ENCODE data around the gene SCYGR1.

The SCYGR1 gene

DNA sequence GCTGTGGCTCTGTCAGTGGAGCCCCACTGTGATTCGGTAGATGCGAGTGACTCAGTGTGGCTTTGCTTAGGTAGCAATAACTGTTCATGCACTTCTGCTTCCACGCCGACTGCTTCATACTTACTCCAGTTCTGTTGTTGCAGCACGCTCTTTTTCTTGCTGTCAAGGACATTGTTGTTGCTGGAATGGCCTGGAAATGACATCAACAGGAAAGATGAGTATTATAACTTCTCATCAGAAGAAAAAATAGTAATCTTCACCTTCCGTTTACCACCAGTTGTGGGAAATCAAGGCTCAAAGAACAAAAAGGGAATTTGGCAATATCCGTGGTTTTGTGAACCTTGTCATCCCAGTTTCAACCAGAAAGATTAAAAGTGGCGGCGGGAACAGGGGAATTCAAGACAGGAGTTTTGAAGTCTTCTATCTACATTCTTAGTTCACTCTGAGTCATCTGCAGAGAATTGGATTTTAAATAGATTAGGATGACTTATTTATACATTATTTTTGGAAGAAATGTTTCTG is 16.9 kb downstream of the SCYGR1 start:
- no peaks in the 10 kb centered on the region for H3F3A ChIP-seq (ENCODE audit: low read depth)
- H3K9me3 ChIP-seq (ENCODE audit: insufficient read depth, low read depth, low read length), result no peaks in the 10 kb centered on the region
- TF ChIP-seq, protein P1, sequence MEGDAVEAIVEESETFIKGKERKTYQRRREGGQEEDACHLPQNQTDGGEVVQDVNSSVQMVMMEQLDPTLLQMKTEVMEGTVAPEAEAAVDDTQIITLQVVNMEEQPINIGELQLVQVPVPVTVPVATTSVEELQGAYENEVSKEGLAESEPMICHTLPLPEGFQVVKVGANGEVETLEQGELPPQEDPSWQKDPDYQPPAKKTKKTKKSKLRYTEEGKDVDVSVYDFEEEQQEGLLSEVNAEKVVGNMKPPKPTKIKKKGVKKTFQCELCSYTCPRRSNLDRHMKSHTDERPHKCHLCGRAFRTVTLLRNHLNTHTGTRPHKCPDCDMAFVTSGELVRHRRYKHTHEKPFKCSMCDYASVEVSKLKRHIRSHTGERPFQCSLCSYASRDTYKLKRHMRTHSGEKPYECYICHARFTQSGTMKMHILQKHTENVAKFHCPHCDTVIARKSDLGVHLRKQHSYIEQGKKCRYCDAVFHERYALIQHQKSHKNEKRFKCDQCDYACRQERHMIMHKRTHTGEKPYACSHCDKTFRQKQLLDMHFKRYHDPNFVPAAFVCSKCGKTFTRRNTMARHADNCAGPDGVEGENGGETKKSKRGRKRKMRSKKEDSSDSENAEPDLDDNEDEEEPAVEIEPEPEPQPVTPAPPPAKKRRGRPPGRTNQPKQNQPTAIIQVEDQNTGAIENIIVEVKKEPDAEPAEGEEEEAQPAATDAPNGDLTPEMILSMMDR (conservative IDR thresholded peaks at IDR 0.05; ENCODE audit: low read length), result no peak
- no peak for TF ChIP-seq EZH2phosphoT487 (IDR thresholded peaks at IDR 0.05; ENCODE audit: borderline replicate concordance)
- H3K4me3 ChIP-seq (ENCODE audit: low read length, poor library complexity, severe bottlenecking), result no peak overlapping the region
- H3K9ac ChIP-seq (ENCODE audit: low read depth, low read length, poor library complexity, severe bottlenecking), result no peak overlapping the region
- H2AFZ ChIP-seq (ENCODE audit: low read length), result no peak overlapping the region
- H3K9me2 ChIP-seq (replicated peaks; ENCODE audit: low read depth, low read length), result no peaks in the 10 kb centered on the region
- H3K4me2 ChIP-seq (ENCODE audit: low read depth, low read length, poor library complexity, severe bottlenecking), result no peak overlapping the region
- H3K36me3 ChIP-seq (ENCODE audit: insufficient read depth, low read length), result no peaks in the 10 kb centered on the region
- no peaks in the 10 kb centered on the region for H4K20me1 ChIP-seq (ENCODE audit: insufficient read depth, low read length, poor library complexity, severe bottlenecking)
- no peaks in the 10 kb centered on the region for H3K27me3 ChIP-seq (ENCODE audit: insufficient read depth, low read length, poor library complexity, severe bottlenecking)
- no peaks in the 10 kb centered on the region for H3K79me2 ChIP-seq (ENCODE audit: insufficient read depth, low read length)
- peaks cover 22% of the 10 kb centered on the region for H3K4me1 ChIP-seq (ENCODE audit: insufficient read depth, low read length, poor library complexity, severe bottlenecking)

- H3F3A ChIP-seq (ENCODE audit: low read depth), result no peaks in the 10 kb centered on the region
- no peaks in the 10 kb centered on the region for H3K9me2 ChIP-seq (replicated peaks; ENCODE audit: low read depth, low read length)
- TF ChIP-seq, protein P1 (conservative IDR thresholded peaks at IDR 0.05; ENCODE audit: low read length), result no peak
- no peak for TF ChIP-seq EZH2phosphoT487 (IDR thresholded peaks at IDR 0.05; ENCODE audit: borderline replicate concordance)
- H3K4me3 ChIP-seq (ENCODE audit: low read length, poor library complexity, severe bottlenecking), result no peak overlapping the region
- H4K20me1 ChIP-seq (ENCODE audit: insufficient read depth, low read length, poor library complexity, severe bottlenecking), result no peaks in the 10 kb centered on the region
- no peak overlapping the region for H3K4me2 ChIP-seq (ENCODE audit: low read depth, low read length, poor library complexity, severe bottlenecking)
- no peaks in the 10 kb centered on the region for H3K27me3 ChIP-seq (ENCODE audit: insufficient read depth, low read length, poor library complexity, severe bottlenecking)
- H3K9ac ChIP-seq (ENCODE audit: low read depth, low read length, poor library complexity, severe bottlenecking), result no peak overlapping the region
- no peak overlapping the region for H2AFZ ChIP-seq (ENCODE audit: low read length)
- H3K79me2 ChIP-seq (ENCODE audit: insufficient read depth, low read length), result no peaks in the 10 kb centered on the region
- H3K36me3 ChIP-seq (ENCODE audit: insufficient read depth, low read length), result no peaks in the 10 kb centered on the region
- no peaks in the 10 kb centered on the region for H3K9me3 ChIP-seq (ENCODE audit: insufficient read depth, low read depth, low read length)
- peaks cover 19% of the 10 kb centered on the region for H3K4me1 ChIP-seq (ENCODE audit: insufficient read depth, low read length, poor library complexity, severe bottlenecking)
Measured at GRCh38 chr2:227370092-227370491, 17.7 kb downstream of the SCYGR1 start.

DNA sequence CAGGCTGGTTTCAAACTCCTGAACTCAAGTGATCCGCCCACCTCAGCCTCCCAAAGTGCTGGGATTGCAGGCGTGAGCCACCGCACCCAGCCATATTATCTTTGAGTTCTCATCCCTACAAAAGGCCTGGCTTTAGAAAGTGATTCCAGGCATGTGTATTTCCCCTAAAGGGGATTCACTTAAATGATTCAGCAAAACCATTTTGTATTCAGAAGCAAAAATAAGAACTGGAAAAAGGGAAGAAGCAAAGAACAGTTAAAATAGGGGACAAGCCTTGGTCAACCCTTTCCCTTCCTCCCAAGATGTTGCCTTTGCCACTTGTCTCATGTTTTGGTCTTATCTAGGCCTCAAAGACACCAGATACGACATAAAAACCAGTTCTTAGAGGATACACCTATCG is 19.2 kb downstream of the SCYGR1 start:
- no peaks in the 10 kb centered on the region for H3K9me2 ChIP-seq (replicated peaks; ENCODE audit: low read depth, low read length)
- TF ChIP-seq, protein P1 (conservative IDR thresholded peaks at IDR 0.05; ENCODE audit: low read length), result no peak
- TF ChIP-seq EZH2phosphoT487 (IDR thresholded peaks at IDR 0.05; ENCODE audit: borderline replicate concordance), result no peak
- no peak overlapping the region for H3K9ac ChIP-seq (ENCODE audit: low read depth, low read length, poor library complexity, severe bottlenecking)
- H3K4me3 ChIP-seq (ENCODE audit: low read length, poor library complexity, severe bottlenecking), result no peak overlapping the region
- H3K4me2 ChIP-seq (ENCODE audit: low read depth, low read length, poor library complexity, severe bottlenecking), result no peak overlapping the region
- no peaks in the 10 kb centered on the region for H3K36me3 ChIP-seq (ENCODE audit: insufficient read depth, low read length)
- no peaks in the 10 kb centered on the region for H3K27me3 ChIP-seq (ENCODE audit: insufficient read depth, low read length, poor library complexity, severe bottlenecking)
- H3K4me1 ChIP-seq (ENCODE audit: insufficient read depth, low read length, poor library complexity, severe bottlenecking), result peaks cover 6% of the 10 kb centered on the region
- H3F3A ChIP-seq (ENCODE audit: low read depth), result no peaks in the 10 kb centered on the region
- no peaks in the 10 kb centered on the region for H3K79me2 ChIP-seq (ENCODE audit: insufficient read depth, low read length)
- no peak overlapping the region for H2AFZ ChIP-seq (ENCODE audit: low read length)
- no peaks in the 10 kb centered on the region for H3K9me3 ChIP-seq (ENCODE audit: insufficient read depth, low read depth, low read length)
- H4K20me1 ChIP-seq (ENCODE audit: insufficient read depth, low read length, poor library complexity, severe bottlenecking), result no peaks in the 10 kb centered on the region

Data from Loucy (cell line).